Measurements from ENCODE around the gene RMDN2. TPM values are rescaled to one million over a fixed set of nuclear protein-coding genes. Genes with fewer than 3 reads are reported as not detected.

Gene RMDN2
- total and polyA plus RNA-seq, 10 of the 15 experiments (the other 5 are each of a cell fraction or from before 2014, with no cell fraction given), result 2.6 to 12.4 (median 9.2) TPM

DNA sequence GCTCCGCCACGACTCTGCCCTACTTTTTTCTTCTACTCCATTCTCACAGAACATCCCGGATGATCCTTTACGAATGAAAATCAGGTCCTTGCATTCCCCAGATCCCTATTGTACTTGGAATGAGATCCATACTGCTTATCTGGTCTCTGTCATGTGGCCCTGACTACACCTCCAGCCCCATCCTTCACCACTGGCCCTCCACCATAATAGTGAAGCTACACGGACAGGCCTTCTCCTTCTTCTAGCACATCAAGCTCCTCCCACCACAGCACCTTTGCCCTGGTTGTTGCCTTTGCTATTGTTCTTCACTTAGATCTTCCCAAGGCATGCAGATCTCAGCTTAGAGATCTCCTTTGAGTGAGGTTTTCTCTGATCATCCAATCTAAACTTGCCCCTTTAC lies 20.1 kb upstream of the RMDN2 start:
- in situ Hi-C loops (cut with MboI), result no loop called here
- no peak overlapping the region for H3K4me3 ChIP-seq
- H3K4me1 ChIP-seq (ENCODE audit: control insufficient read depth, insufficient read depth, low read length), result no peaks in the 10 kb centered on the region
- ChIA-PET POLR2A (no interaction called here), SMC1A (ENCODE audit: uncharacterized antibody, unreplicated experiment) (interaction anchor here (4.6 kb wide), 1 partner anchor 10 kb away, joined by 22 read pairs; no protein-coding TSS in a partner anchor), RAD21 (ENCODE audit: unreplicated experiment) (interaction anchor here (0.5 kb wide), 1 partner anchor 59 kb away, joined by 3 read pairs; no protein-coding TSS in a partner anchor), CTCF (interaction anchor here (0.6 kb wide), 1 partner anchor 509 kb away, joined by 3 read pairs; no protein-coding TSS in a partner anchor)
- H4K20me1 ChIP-seq (ENCODE audit: control insufficient read depth, insufficient read depth), result no peaks in the 10 kb centered on the region
- intact Hi-C loops (cut with micrococcal nuclease; ENCODE audit: unreplicated experiment), result no loop called here
- no peaks in the 10 kb centered on the region for H3K36me3 ChIP-seq (ENCODE audit: control insufficient read depth in 2 of 2, insufficient read depth in 2 of 2, low read length in 1 of 2)
- 60% methylated on average over 5 of the region's 5 CpGs for WGBS (ENCODE audit: insufficient coverage, insufficient replicate concordance, low lambda C conversion rate, missing lambda C conversion rate)
- H3K79me2 ChIP-seq (ENCODE audit: control insufficient read depth, insufficient read depth, low read length), result no peaks in the 10 kb centered on the region
- ATAC-seq (no peak), FAIRE-seq (no peak), DNase-seq (ENCODE audit: low read depth, low spot score) (no peak)
- H3K27me3 ChIP-seq (replicated peaks in 1 of 2; ENCODE audit: control insufficient read depth in 2 of 2, insufficient read depth in 2 of 2, low read length in 1 of 2), result no peaks in the 10 kb centered on the region
- no peaks in the 10 kb centered on the region; the same call in 2 of the 3 replicates for H3K9me3 ChIP-seq (replicated peaks; ENCODE audit: control insufficient read depth, insufficient read depth, low read length)
- H3K4me2 ChIP-seq (ENCODE audit: control insufficient read depth, insufficient read depth), result no peak overlapping the region
- no peak overlapping the region for H3K27ac ChIP-seq (ENCODE audit: control insufficient read depth, insufficient read depth)
- no peak overlapping the region for H2AFZ ChIP-seq (ENCODE audit: control insufficient read depth, low read depth, low read length)
- TF ChIP-seq, protein P1, sequence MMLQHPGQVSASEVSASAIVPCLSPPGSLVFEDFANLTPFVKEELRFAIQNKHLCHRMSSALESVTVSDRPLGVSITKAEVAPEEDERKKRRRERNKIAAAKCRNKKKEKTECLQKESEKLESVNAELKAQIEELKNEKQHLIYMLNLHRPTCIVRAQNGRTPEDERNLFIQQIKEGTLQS (IDR thresholded peaks at IDR 0.05; ENCODE audit: borderline replicate concordance, extremely low read depth, low read depth, low read length), result no peak
- TF ChIP-seq TARDBP (IDR thresholded peaks at IDR 0.05; ENCODE audit: borderline replicate concordance) (no peak), BMI1 (IDR thresholded peaks at IDR 0.05; ENCODE audit: borderline replicate concordance) (no peak), CEBPB (IDR thresholded peaks at IDR 0.05; ENCODE audit: borderline replicate concordance in 1 of 2, low read depth in 2 of 2, low read length in 2 of 2) (no peak), FOXM1 (IDR thresholded peaks at IDR 0.05; ENCODE audit: low read depth, low read length) (no peak), NKRF (conservative IDR thresholded peaks at IDR 0.05) (no peak)
- BruUV-seq (replicated peaks), result no TSS peak
- no peak overlapping the region for H3K9ac ChIP-seq (ENCODE audit: control insufficient read depth, insufficient read depth, low read length)
